ENCODE results near the gene ENDOV. TPM values are rescaled to one million over a fixed set of nuclear protein-coding genes. Genes with fewer than 3 reads are reported as not detected.

The ENDOV gene
- total RNA-seq, 1 donor, result 13.4 TPM

DNA sequence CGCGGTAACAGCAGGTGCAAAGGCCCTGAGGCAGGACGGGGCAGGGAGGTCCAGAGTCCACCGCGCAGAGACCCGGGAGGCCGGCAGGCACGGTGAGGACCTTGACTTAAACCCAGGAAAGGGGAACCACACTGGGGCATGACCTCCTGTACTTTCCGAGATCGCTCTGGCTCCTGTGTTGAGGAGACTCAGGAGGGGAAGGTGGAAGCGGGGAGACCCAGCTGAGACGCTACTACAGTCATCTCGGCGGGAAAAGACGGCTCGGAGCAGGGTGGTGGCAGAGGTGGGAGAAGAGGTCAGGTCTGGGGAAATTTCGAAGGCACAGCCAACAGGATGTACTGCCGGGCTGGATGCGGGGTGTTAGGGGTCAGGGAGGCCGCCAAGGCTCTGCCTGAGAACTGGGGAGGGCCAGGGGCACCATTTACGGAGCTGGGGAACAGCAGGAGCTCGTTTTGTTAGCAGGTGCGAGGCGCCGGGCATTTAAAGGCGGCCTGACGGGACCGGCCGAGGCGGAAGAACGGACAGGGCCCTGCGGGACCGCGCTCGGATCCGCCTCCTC is 39.1 kb downstream of the ENDOV start:
- no peak for TF ChIP-seq CTCF (IDR thresholded peaks at IDR 0.05; ENCODE audit: insufficient read depth, low read depth, low read length)
- no peak for DNase-seq (ENCODE audit: low read depth)
- peak overlapping the region; percentile 75 for H3K4me3 ChIP-seq (ENCODE audit: low read depth, low read length)

DNA sequence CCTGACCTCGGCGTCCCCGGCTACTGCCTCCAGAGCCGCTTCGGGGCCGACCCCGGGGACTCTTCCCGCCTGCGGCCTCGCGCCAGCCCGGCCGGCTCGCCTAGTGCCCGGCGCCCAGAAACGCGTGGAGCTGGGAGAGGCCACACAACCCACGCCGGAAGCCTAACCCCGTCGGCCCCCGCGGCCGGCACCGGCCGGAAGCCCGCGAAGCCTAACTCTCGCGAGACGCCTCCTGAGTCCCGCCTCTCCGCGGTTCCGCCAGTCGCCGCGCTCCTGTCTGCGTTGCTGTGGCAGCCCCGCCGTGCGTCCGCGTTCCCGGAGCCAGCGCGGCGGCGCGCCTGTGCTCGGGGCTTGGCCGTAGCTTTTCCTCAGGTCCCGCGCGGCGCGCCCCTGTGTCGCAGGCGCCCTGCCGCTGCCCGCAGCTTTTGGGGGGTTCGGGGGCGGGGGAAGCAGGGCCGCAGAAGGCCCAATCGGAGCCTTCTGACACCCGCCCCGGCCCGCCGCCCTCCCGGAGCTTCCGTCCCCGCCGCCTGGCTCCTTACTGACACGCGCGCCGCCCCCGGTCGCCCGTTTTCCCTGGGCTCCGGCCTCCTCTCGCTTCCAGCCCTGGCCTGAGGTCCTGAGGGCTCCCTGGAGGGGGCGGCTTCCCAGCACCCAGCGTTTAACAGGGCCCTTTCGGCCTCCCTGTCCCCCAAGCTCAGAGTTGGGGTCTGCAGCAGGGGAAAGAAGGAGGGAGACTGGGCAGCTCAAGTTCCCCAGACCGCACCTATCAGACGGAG is 39.8 kb downstream of the ENDOV start:
- DNase-seq (ENCODE audit: low read depth), result peak; percentile 95
- TF ChIP-seq CTCF (IDR thresholded peaks at IDR 0.05; ENCODE audit: insufficient read depth, low read depth, low read length), result no peak
- peak overlapping the region; percentile 75 for H3K4me3 ChIP-seq (ENCODE audit: low read depth, low read length)

DNA sequence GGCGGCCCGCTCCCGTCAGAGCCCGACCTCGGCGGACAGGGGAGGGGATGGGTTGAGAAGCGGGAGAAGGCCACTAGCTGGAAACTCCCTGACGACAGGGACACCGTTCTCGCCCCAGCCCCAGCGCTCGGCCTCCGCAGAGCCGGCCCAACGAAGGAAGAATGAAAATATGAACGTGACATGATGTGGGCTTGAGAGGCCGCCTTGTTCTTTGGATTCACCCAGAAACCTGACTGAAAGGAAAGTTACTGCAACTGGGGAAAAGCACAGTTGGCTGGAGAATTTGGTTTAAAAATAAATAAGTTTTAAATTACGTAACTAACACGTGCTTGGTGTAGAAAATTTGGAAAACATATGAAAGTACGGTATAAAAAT is 40.4 kb downstream of the ENDOV start:
- H3K4me3 ChIP-seq (ENCODE audit: low read depth, low read length), result peak overlapping the region; percentile 75
- TF ChIP-seq CTCF (IDR thresholded peaks at IDR 0.05; ENCODE audit: insufficient read depth, low read depth, low read length), result no peak
- peak; percentile 66 for DNase-seq (ENCODE audit: low read depth)

DNA sequence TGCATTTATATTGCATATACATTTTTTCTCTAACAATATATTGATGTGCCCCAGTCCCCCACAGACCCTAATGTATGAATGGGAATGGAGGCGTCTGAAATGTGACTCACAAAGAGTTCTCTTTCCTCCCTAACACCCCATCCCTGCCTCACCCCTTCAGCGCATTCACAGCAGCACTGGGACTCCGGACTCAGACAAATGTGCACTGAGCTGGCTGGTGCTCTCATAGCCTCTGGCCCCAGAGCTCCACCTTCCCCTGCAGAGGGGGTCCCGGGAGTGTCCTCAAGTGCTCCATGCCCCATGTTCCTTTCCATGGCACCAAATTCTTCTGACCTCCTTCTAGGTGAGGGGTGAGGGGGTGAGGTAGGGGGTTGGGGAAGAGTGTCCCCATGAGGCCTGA is 40.8 kb downstream of the ENDOV start:
- no peak for TF ChIP-seq CTCF (IDR thresholded peaks at IDR 0.05; ENCODE audit: insufficient read depth, low read depth, low read length)
- H3K4me3 ChIP-seq (ENCODE audit: low read depth, low read length), result no peak overlapping the region
- DNase-seq (ENCODE audit: low read depth), result no peak

DNA sequence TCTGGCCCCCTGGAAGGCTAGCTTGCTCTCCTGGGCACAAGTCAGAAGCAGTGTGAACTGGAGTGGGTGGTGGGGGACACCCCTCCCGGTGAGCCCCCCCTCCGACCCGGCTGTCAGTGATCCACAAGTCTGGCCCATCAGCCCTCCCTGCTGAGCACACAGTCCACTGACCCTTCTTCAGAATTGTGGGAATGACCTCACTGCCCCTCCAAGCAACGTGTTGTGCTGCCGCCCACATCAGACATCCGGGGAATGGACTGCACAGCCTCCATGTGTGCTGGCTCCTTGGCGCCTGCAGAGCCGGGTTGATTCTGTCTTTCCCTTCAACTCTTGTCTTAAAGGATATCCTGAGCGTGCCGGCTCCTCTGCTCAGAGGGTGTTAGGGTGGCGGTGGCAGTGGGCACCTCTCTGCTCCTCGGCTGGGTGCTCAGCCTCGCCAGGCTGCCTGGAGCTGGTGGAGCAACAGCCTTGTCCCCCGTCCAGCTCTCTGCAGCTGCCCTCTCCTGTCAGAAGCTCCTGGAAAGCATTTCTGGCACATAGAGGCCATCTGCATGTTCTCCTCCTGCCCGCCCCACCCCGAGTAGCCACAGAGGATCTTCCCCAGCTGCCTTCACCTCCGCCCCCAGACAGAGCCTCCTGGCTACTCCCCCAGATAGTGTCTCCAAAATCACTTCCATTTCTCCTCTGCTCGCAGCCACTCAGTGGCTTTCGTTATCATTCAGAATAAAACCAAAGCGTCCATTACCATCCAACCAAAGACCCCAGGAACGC is 41.7 kb downstream of the ENDOV start:
- peak overlapping the region; percentile 7 for H3K4me3 ChIP-seq (ENCODE audit: low read depth, low read length)
- DNase-seq (ENCODE audit: low read depth), result peak; percentile 68
- no peak for TF ChIP-seq CTCF (IDR thresholded peaks at IDR 0.05; ENCODE audit: insufficient read depth, low read depth, low read length)

DNA sequence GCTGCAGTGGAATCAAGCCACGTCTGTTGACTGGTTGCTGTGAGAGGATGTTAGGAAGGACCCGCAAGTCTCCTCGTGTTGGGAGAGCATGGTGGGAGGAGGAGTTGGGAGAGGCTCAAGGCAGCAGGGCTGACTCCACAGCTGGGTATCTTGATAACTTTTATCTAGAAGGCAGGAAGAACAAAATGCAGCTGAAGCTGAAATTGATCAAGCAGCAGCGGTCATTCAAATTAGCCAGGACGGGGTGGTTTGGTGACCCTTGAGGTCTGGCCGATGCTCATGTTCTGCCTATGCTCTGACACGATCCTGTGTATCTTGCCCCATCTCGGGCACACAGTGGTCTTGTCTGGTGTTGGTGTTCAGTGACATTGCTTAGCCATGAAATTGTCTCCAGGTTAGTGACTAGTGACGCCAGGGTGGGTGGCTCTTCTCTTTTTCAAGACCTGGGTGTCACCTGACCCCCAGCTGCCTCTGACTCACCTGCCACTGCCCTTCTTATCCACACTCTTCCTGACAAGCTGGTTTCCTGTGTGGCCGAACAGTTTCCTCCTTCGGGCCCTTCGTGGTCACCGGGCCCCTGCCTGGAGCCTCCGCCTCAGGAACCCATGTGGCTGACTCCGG is 42.4 kb downstream of the ENDOV start:
- H3K4me3 ChIP-seq (ENCODE audit: low read depth, low read length), result peak overlapping the region; percentile 7
- no peak for TF ChIP-seq CTCF (IDR thresholded peaks at IDR 0.05; ENCODE audit: insufficient read depth, low read depth, low read length)
- DNase-seq (ENCODE audit: low read depth), result no peak
